NOMO-1 (cell line): ENCODE measurements around the gene CLASP1.
"Not testable (repeated sequence)": the region's sequence is repeated elsewhere in the genome, so short reads cannot be mapped to it uniquely, and the experiment has no call there.

ENCODE experiments used
- DNase-seq, 2 experiments: peaks; one replicate each; lab custom pipeline; 2025; ENCODE audit not compliant: unreplicated experiment in 2 of 2; lab: John Stamatoyannopoulos, UW

Gene CLASP1

GRCh38 chr2:121588357-121588756, 60.9 kb downstream of the CLASP1 start:
- no peak for DNase-seq

- DNase-seq = no peak
Observed at GRCh38 chr2:121587131-121587530, 62.1 kb downstream of the CLASP1 start.

- DNase-seq = no peak
Observed at GRCh38 chr2:121584741-121585140, 64.5 kb downstream of the CLASP1 start.

- no peak for DNase-seq
Observed at GRCh38 chr2:121583555-121583954, 65.7 kb downstream of the CLASP1 start.

GRCh38 chr2:121582272-121582671, 67.0 kb downstream of the CLASP1 start:
- no peak for DNase-seq

GRCh38 chr2:121579309-121579708, 70.0 kb downstream of the CLASP1 start:
- no peak for DNase-seq

GRCh38 chr2:121577381-121577780, 71.9 kb downstream of the CLASP1 start:
- DNase-seq = no peak

- DNase-seq = no peak
Observed at GRCh38 chr2:121576263-121576662, 73.0 kb downstream of the CLASP1 start.

GRCh38 chr2:121575800-121576199, 73.5 kb downstream of the CLASP1 start:
- DNase-seq = no peak

GRCh38 chr2:121570667-121571055, 78.6 kb downstream of the CLASP1 start:
- DNase-seq = no peak

- DNase-seq = no peak
Observed at GRCh38 chr2:121570036-121570666, 79.1 kb downstream of the CLASP1 start.

GRCh38 chr2:121567957-121568409, 81.3 kb downstream of the CLASP1 start:
- DNase-seq = no peak

- DNase-seq = no peak
Observed at GRCh38 chr2:121567452-121567851, 81.8 kb downstream of the CLASP1 start.

GRCh38 chr2:121565389-121566250, 83.6 kb downstream of the CLASP1 start:
- no peak for DNase-seq

- no peak for DNase-seq
Observed at GRCh38 chr2:121564905-121565304, 84.4 kb downstream of the CLASP1 start.

GRCh38 chr2:121563754-121564153, 85.5 kb downstream of the CLASP1 start:
- not testable (repeated sequence) for DNase-seq

- no peak for DNase-seq
Observed at GRCh38 chr2:121562269-121563176, 86.7 kb downstream of the CLASP1 start.

GRCh38 chr2:121561617-121562268, 87.5 kb downstream of the CLASP1 start:
- DNase-seq = no peak

GRCh38 chr2:121558329-121558728, 90.9 kb downstream of the CLASP1 start:
- DNase-seq = peak in 1 of 2 experiments; percentile 46

GRCh38 chr2:121555008-121555407, 94.3 kb downstream of the CLASP1 start:
- DNase-seq = no peak
